GM19452 (cell line): Measurements from ENCODE around the gene HID1.
"Not testable (repeated sequence)": the region's sequence is repeated elsewhere in the genome, so short reads cannot be mapped to it uniquely, and the experiment has no call there.

Source experiments
- ATAC-seq: cut with Tn5 transposase; IDR thresholded peaks from one replicate; pipeline ENCODE4 v1.9.1; 2021; ENCODE audit not compliant: unreplicated experiment

Gene HID1

DNA sequence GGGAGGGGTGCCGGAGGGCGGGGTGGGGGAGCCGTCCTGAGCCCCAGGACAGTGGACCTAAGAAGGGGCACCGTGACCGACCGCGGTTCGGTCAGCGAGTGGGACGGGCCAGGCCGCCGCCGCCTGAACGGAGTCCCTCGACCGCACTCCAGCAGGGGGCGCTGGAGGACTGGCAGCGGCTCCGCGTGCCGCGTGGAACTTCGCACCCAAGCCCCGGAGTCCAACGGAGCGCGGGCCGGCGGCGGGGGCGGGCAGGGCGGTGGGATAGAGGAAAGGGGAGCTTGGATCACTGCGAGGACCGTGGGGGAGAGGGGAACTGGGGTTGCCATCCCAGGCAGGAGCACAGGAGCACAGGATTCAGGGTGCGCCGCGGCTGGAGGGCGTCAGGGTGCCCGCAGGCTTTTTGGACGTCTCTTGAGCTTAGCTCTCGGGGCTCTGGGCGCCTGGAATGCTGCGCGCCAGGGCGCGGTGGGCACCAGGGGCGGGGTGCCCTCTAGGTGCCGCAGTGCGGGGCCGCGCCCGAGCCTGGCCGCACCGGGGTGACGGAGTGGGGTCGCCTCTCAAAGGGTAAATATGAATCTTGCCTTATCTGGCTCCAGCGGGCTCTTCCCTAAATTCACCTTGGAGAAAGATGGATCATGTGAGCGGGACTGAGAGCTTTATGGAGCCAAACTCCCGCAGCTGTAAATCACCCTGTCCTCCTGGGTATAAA lies 48.9 kb downstream of the HID1 start:
- ATAC-seq: no peak

DNA sequence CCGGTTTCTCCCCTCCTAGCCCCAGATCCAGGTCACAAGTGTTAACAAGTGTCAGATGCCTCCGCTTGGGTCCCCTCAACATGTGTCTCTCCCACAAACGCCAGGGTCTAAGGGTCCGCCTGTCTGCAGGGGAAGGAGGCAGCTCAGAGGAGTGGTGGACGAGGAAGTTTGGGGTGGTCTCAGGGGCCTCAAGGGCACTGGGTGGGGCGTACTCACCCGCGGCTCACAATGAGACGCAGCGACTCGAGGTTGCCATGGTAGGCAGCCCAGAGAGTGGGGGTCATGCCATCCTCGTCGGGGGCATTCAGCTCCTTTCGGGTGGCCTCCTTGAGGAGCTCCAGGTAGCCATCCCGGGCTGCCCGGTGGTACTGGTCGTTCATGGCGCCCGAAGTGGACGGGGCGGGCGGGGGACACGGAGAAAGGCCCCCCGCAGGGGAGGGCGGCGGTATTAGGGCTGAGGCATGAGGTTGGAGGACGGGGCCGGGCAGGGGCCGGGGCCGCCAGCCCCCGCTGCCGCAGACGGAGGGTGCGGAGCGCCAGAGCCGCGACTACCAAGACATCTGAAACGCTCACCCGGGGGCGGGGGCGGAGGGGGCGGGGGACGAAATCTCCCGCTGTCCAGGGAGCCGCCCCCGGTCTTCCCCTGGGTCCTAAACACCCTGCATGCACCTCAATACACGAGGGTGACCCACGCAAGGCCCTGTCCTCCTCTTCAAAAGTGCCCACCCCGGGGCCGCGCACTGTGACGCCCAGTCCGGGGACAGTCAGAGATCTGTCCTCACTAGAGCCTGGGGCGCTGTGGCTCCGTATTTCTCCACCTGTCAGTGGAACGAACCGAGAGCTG lies 49.6 kb downstream of the HID1 start, which contains the start of gene USH1G:
USH1G (minus strand) TSS at position 562 of the 844 bp plus-strand sequence; CDS start at position 380, 182 bp downstream.
- ATAC-seq: no peak

DNA sequence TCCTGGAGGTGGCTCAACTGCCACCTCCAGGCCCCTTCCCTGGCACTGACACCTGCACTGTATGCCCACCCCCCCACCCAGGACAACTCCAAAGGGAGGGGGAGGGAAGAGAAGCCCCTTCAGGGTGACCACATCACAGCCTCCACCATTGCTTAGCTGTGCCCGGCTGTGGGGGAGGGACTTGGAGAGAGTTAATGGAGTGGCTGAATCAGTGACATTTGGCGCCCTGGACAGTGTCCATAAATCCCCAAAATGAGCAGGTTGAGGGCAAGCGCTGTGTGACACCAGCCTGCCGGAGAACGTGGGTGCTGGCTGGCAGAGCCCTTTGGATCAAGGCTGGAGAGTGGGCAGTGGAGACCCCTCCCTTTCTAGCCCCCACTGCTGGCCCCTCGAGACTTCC lies 50.4 kb downstream of the HID1 start:
- ATAC-seq: no peak

DNA sequence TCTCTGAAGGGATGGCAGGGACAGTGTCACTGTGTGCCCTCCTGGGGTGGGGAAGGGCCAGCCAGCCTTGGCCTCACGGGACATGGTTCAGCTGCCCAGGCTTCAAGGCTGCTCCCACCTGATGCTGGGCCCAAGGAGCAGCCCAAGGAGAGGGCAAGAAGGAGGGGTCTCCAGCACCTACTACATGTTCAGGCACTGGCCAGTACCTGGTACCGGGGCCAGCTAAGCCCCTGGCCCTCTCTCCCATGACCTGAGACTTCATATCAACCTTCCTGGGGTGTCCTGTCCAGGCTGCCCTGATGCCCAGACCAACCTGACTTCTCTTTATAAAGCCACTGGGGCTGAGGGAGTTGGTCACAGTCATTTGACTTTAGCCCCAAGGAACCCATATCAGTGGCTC lies 50.8 kb downstream of the HID1 start:
- ATAC-seq: no peak

- ATAC-seq: no peak
Measured at GRCh38 chr17:74921026-74921681, 51.4 kb downstream of the HID1 start.

GRCh38 chr17:74920642-74921025 lies 51.9 kb downstream of the HID1 start:
- no peak for ATAC-seq

GRCh38 chr17:74920306-74920620 lies 52.3 kb downstream of the HID1 start:
- no peak for ATAC-seq

- ATAC-seq: no peak
Measured at GRCh38 chr17:74919440-74920305, 52.9 kb downstream of the HID1 start.

DNA sequence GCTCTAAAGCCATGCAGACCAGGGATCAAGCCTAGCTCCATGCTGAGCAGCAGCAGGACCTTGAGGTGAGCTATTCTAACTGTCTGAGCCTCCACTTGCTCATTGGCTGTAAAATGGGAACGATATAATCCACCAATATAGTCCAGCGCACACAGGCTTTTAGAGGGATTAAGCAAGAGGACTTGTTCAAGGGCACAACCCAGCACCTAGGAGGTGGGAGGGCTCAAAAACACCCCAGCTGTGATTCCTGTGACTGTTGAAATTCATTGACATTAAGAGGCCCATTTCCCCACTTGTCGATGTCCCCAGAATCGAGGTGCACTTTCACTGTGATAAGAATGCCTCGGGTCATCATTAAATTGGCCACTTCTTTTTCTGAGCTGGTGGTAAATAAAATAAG lies 53.7 kb downstream of the HID1 start:
- no peak for ATAC-seq

DNA sequence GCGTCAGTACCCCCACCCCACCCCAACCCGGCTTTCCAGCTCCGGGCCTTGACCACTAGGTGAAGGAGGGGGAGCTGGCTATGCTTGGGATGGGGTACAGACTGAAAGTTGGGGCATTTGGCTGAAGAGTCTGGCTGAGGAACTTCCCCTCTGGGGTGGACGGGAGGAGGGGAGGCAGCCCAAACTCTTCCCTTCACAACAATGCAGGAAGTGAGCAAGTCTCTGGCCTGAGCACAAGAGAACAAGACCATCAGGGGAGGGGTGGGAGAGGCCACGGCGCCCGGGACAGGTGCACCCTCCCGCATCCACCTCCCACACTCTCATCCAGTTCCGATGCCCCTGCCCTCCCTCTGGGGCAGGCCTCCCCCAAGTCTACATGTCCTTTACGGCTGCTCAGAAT lies 55.1 kb downstream of the HID1 start:
- ATAC-seq: no peak

GRCh38 chr17:74916851-74917199 lies 55.7 kb downstream of the HID1 start:
- ATAC-seq: no peak

- ATAC-seq: no peak
Measured at GRCh38 chr17:74916136-74916850, 56.3 kb downstream of the HID1 start.

DNA sequence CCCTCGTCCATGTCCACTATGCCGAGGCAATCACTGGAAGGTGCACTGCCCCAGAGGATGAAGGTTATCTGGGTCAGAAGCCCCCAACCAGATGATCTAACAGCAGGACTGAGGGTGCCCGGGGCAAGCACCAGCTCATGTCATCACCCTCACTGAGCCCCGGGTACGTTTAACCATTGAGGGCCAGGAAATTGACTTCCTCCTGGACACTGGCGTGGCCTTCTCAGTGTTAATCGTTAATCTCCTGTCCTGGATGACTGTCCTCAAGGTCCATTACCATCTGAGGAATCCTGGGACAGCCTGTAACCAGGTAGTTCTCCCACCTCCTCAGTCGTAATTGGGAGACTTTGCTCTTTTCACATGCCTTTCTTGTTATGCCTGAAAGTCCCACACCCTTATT lies 61.1 kb downstream of the HID1 start:
- not testable (repeated sequence) for ATAC-seq

- not testable (repeated sequence) for ATAC-seq
Measured at GRCh38 chr17:74909097-74909496, 63.5 kb downstream of the HID1 start.

GRCh38 chr17:74907012-74907411 lies 65.5 kb downstream of the HID1 start:
- no peak for ATAC-seq

DNA sequence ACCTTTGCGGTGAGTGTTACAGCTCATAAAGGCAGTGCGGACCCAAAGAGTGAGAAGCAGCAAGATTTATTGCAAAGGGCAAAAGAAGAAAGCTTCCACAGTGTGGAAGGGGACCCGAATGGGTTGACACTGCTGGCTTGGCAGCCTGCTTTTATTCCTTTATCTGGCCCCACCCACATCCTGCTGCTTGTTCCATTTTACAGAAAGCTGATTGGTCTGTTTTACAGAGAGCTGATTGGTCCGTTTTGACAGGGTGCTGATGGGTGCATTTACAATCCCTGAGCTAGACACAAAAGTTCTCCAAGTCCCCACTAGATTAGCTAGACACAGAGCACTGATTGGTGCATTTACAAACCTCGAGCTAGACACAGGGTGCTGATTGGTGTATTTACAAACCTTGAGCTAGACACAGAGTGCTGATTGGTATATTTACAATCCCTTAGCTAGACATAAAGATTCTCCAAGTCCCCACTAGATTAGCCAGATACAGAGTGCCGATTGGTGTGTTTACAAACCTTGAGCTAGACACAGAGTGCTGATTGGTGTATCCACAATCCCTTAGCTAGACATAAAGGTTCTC lies 66.3 kb downstream of the HID1 start:
- not testable (repeated sequence) for ATAC-seq

- ATAC-seq: no peak
Measured at GRCh38 chr17:74904687-74905409, 67.7 kb downstream of the HID1 start.

- ATAC-seq: no peak
Measured at GRCh38 chr17:74903671-74904070, 68.9 kb downstream of the HID1 start.

DNA sequence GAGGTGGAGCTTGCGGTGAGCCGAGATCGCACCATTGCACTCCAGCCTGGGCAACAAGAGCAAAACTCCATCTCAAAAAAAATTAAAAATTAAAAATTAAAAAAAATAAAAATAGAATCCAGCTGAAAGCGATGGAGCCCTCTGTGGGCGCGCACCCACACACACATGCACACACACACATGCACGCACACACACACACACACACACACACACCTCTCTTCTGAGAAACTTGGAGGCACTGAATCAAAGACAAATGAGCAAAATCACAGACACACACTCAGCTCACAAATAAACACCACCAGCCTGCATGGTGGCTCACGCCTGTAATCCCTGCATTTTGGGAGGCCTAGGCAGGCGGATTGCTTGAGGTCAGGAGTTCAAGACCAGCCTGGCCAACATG lies 69.5 kb downstream of the HID1 start:
- ATAC-seq: no peak
